GM15510 (cell line): Measurements from ENCODE around the gene EXD3.

Experiments used
- POLR2A ChIP-seq: IDR thresholded peaks from 3 replicates; pipeline ENCODE4 v1.6.1; 2011; ENCODE audit warnings: borderline replicate concordance; ENCODE audit not compliant: insufficient read length; ENCODE audit errors: extremely low read depth

EXD3 gene

GRCh38 chr9:137298401-137299202 is 124.4 kb downstream of the EXD3 start:
- no peak for TF ChIP-seq POLR2A

GRCh38 chr9:137297966-137298365 is 125.0 kb downstream of the EXD3 start:
- TF ChIP-seq POLR2A: no peak

DNA sequence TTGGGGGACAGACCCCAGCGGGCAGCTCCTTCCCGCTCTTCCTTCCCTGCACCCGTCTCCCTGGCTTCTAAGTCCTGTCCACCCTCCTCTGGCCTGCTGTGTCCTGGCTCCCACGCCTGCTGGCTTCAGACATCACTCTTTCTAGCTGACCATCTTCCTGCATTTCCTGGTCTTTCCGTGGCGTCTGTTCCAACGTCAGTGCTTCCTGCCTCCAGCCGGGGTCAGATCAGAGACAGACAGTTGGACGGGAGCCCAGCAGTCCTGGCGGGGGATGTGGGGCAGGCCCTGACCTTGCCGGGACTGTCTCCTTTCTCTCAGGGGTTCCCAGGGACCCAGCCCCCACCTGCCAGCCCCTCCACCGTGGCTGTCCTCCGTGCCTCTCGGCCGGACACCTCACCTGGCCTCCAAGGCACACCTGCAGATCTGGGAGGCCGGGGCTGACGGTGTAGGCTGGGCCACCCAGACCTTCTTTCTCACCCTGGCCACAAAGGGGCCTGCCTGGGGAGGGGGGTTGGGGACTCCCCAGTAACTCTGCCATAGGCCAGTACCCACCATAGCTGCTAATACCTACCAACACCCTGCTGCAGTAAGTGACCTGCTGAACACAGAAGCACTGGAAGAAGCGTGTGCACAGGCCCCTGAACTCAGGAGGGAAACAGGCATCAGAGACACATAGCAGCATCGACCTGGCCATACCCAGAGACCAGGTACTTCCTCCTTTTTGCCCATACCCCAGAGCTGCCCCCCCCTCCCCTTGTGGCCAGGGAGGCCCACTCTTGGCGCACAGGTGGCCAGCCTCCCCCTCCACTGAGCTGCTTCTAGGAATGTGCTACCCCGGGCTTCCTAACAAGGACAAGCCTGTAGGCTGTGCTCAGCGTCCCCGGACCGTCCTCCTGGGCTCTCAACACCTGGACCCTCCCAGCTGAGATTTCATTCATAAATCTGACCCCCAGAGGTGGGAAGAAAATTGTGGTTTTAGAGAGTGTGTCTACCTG is 126.0 kb downstream of the EXD3 start:
- TF ChIP-seq POLR2A: no peak

DNA sequence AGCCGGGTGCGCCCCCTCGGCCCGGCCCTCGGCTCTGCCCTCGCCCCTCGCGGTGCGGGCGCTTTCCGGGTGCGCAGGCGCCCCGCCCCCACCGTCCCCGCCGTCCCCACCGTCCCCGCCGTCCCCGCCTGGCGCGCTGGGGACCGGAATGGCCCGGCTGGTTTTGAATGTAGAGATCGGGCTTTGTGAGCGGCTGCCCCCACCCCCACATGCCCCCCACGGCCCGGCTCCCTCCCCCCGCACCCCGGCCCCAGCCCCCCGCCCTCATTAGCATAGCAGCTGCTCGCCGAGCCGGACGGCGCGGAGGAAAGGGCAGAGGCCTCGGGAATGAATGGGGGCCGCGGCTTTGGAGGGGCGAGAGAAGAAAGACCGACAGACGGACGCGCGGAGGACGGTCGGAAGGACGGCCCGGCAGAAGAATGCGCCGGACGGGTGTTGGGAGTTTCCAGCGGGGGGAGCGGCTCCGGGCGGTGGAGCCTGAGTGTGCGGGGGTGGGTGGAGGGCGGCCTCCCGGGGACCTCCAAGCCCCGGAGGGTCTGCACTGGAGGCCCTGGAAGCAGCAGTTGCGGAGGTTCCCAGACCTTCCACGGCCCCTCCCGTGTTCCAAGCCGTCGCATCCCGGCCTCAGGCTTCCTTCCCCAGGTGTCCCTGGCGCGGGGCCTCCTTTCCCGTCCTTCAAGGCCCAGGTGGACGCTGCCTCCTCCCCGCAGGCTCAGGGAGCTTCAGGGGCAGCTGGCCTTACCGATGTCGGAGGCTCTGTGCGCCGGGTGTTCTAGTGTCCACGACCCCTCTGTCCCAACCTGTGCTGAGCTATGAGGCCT is 126.9 kb downstream of the EXD3 start:
- no peak for TF ChIP-seq POLR2A

DNA sequence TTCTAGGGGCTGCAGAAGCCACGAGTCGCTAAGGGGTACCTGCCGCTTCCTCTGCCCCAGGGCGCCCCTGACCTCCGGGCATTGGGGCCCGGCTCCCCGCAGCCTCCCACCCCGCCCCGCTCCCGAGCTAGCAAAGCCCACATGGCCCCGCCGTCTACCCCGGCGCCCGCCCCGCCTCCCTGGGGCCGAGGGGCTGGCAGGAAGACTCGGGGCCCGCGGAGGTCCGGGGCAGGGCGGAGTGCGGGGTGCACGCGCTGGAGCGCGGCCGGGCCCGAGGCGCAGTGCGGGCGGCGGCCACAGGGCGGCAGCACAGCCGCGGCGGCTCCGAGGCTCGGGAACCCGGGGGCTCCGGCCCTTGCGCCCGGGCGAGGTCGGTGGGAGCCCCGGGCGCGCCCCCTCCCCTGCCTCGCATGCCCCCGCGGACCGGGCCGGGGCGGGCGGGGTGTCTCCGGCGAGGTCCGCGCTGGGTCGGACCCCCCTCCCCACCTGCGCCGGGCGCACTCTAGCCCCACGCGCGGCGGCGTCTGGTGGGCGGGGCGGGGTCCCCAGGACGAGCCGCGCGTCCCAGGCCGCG is 127.6 kb downstream of the EXD3 start:
- TF ChIP-seq POLR2A: no peak

GRCh38 chr9:137294681-137295237 is 128.2 kb downstream of the EXD3 start:
- no peak for TF ChIP-seq POLR2A

DNA sequence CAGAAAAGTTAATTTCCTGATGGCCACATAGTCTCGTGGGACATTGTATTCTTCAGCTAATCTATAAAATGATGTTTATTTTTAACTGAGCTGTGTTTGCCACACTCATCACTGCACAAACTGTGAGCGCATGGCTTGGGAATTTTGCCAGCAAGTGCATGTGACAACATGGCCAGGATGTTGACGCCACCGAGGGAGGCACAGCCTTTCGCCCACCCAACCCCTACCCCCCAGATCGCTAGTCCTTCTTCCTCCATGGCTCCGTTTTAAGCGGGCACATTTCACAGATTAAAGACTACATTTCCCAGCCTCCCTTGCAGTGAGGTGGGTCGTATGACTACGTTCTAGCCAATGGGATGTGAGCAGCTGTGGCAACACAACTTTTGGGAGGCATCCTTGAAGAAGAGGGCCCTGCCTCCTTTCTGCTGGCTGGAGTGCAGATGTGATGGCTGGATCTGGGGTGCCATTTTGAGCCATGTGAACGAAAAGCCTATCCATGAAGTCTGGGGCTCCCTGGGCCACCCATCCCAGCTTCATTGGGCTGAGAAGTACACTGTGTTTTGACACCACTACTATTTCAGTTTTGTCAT is 128.8 kb downstream of the EXD3 start:
- TF ChIP-seq POLR2A: no peak

- TF ChIP-seq POLR2A: no peak
Observed at GRCh38 chr9:137293482-137294090, 129.4 kb downstream of the EXD3 start.

DNA sequence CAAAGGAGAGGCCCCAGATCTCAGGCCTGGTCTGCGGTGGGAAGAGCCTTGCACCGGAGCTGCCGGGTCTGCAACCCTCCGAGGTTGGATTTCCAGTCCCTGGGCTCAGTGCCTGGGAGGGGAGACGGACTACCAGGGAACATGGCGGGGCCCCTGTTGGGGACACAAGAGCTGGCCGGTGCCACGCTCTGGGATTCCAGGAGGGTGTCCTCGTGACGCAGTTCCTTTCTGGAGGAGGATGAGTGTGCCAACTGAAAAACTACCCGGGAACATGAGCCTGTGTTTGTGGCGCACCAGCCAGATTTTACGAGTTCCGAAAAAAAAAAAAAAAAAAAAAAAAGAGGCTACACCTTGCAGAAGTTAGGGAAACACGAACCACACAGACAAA is 129.9 kb downstream of the EXD3 start:
- TF ChIP-seq POLR2A: no peak

GRCh38 chr9:137286975-137287383 is 136.0 kb downstream of the EXD3 start:
- TF ChIP-seq POLR2A: no peak

DNA sequence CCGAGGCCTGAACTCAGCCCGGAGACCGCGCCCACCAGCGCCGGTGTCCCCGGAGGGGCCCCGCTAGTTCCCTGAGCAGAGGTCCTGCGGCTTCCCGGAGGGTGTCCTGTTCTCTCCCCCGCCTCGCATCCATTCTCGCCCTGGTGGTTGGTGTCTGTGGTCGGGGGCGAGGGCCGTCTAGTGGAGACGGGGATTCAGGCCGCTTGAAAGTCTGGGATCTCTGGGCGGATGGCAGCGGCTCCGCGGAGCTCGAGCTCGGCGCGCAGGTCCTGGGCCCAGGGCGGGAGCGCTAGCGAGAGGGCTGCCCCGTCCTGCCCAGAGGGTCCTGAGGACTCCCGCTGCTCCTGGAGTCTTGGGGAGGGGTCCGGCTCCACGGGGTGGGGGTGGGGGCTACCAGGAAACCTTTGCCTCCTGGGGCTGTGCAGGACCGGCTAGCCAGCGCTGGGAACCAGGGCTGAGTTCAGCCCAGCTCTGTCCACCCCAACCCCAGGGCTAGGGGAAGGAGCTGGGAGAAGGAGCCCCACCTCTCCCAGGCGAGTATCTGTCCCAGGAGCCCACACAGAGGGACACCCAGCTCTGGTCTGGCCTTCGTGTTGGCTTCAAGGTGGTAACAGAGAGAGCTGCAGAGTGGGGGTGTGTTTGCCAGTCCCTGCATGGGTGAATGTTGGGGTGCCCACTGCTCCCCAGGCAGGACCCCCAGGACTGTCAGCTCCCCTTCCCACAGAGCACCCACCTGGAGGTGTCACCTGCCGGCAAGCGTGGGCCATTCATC is 141.4 kb downstream of the EXD3 start:
- no peak for TF ChIP-seq POLR2A

DNA sequence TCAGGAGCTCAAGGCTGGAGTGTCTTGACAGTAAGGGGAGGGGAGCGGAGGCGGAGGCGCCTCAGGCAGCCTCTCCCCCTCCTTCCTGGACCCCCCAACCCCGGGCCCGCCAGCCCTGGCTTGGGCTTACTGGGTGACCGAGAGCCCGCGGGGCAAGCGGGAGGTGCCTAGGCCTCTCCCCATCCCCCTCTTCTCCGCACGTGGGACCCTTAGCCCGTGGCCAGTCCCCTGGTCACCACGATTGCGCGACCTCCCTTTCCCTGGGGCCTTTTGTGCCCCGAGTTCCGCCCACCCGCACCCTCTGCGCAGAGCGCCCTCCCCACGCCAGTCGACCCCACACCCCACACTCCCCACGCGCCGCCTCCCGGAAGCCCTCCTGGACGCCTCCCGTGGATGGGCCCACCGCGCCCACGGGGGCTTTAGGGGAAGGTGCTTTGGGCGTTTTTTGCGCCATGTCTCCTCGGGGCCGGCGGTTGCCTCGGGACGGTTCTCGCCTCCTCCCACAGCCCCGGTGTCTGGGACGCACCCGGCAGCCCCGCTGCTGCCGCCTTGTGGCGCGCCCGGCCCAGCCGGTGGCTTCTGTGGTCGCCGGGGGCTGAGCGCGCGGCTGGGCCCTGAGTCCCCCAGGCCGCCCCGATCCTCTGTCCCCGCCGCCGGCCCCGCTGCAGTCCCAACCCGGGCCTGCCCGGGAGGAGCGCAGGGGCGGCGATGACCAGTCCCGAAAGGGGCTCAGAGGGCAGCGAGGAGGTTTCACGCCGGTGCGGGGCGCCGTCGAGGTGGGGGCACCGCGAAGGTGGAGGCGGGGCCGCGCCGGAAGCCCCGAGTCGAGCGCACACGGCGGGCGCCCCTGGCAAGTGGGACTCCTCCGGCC is 142.3 kb downstream of the EXD3 start:
- no peak for TF ChIP-seq POLR2A

DNA sequence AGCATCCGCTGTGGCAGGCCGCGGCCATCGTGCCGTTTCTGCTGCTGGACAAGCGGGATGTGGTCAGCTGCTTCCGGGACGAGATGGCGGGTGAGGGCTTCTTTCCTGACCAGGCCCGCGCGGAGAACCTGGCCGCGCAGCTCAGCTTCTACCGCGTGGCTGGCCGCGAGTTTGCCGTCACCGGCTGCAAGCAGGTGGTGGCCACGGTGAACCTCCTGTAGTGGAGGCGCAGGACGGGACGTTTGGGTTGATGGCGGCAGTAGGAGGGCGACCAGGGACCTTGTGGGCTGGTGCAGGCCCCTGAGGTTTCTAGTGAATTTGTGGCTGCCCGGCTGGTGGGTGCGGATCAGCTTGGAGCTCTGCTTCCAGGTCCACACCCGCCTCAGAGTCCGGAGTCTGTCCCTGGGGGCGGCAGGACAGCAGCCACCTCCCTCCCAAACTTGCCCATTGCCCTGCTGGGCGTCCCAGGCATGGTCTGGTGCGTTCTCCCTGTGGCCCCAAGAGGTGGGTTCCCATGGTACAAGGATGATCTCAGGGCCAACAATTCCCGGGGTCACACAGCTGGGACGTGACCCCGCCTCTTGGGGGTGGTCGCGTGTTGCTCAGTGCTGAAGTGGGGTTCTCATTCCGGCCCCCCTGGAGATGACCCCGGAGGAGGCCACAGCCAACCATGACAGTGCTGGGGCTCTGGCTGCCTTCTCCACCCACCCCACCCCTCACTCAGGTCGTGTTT is 143.1 kb downstream of the EXD3 start:
- no peak for TF ChIP-seq POLR2A
